HepG2 (cell line): Measurements from ENCODE around the gene RORC. TPM values are rescaled to one million over a fixed set of nuclear protein-coding genes. Genes with fewer than 3 reads are reported as not detected.

Experiments
- ATAC-seq: fragments of 200-7000 bp; cut with Tn5 transposase; 3 replicates; pipeline ENCODE4 v1.9.1; 2020; ENCODE audit warnings: mild to moderate bottlenecking, moderate library complexity
- BruUV-seq: library from RNA; stranded (reverse); fragments of 400-500 nt; replicated peaks from 2 replicates; lab custom pipeline; 2021; lab: Mats Ljungman, UMichigan
- CTCF ChIA-PET: fragments of 300-600 bp; formaldehyde crosslinking; extraction: SDS; loops from one replicate; lab custom pipeline; 2021; ENCODE audit warnings: low total read pairs, inconsistent platforms, low intra/inter-chr PET ratio; lab: Yijun Ruan, JAX
- POLR2A ChIA-PET: fragments of 350-600 bp; sonication (Branson Sonifier 250); formaldehyde crosslinking; loops from one replicate; lab custom pipeline; 2020; ENCODE audit warnings: antibody characterized with exemption, inconsistent platforms; lab: Yijun Ruan, JAX
- DNase-seq: peaks from one replicate; pipeline ENCODE4 v3.0.0-alpha.2; 2015; ENCODE audit warnings: low spot score
- FAIRE-seq: peaks from 3 replicates; lab custom pipeline; 2011; peaks lifted over from hg19 to GRCh38; lab: Jason Lieb, UNC
- H2AFZ ChIP-seq: one replicate; pipeline ENCODE4 v1.6.1; 2011; ENCODE audit warnings: low read length, inconsistent platforms
- H3K27ac ChIP-seq: fragments of 300-600 bp; 3 replicates; pipeline ENCODE4 v1.8.0; 2011; ENCODE audit warnings: mixed run types, mild to moderate bottlenecking, mixed read lengths, low read length, inconsistent platforms; ENCODE audit not compliant: insufficient read depth; ENCODE audit errors: extremely low read length
- H3K27me3 ChIP-seq, 2 experiments: fragments of 200-600 bp in 1 of 2; 2 replicates in 1 of 2; 3 replicates in 1 of 2; pipeline versions ENCODE4 v1.6.0 to v1.8.0; 2011; ENCODE audit warnings: low read length in 2 of 2, mild to moderate bottlenecking in 2 of 2, moderate library complexity in 2 of 2, inconsistent platforms in 1 of 2; ENCODE audit not compliant: insufficient read depth in 2 of 2, control insufficient read depth in 1 of 2
- H3K36me3 ChIP-seq, 2 experiments: fragments of 200-600 bp in 1 of 2; replicated peaks in 1 of 2; 2 replicates in 1 of 2; 3 replicates in 1 of 2; pipeline versions ENCODE4 v1.5.1 to v1.8.0; 2011; ENCODE audit warnings: low read length in 2 of 2, inconsistent platforms in 1 of 2; ENCODE audit not compliant: insufficient read depth in 2 of 2, control insufficient read depth in 1 of 2
- H3K4me1 ChIP-seq: 2 replicates; pipeline ENCODE4 v1.5.1; 2012; ENCODE audit warnings: low read length, inconsistent platforms; ENCODE audit not compliant: insufficient read depth
- H3K4me2 ChIP-seq: 2 replicates; pipeline ENCODE4 v1.6.0; 2011; ENCODE audit warnings: low read depth, low read length, inconsistent platforms
- H3K4me3 ChIP-seq, 3 experiments: fragments of 200-600 bp in 1 of 3; sonication (generic), shearing (Covaris generic) in 1 of 3; replicated peaks in 1 of 3; 2 replicates each; pipeline ENCODE4 v1.5.1; 2011 to 2016; ENCODE audit warnings: low read length in 3 of 3, inconsistent platforms in 2 of 3, low read depth in 2 of 3, mild to moderate bottlenecking in 2 of 3, control low read depth in 1 of 3, mixed read lengths in 1 of 3; ENCODE audit not compliant: insufficient read depth in 1 of 3
- H3K79me2 ChIP-seq: one replicate; pipeline ENCODE4 v1.6.1; 2011; ENCODE audit warnings: low read length, inconsistent platforms; ENCODE audit not compliant: insufficient read depth
- H3K9ac ChIP-seq: 2 replicates; pipeline ENCODE4 v1.6.0; 2011; ENCODE audit warnings: mild to moderate bottlenecking, low read depth, low read length, inconsistent platforms; ENCODE audit not compliant: insufficient read depth
- H3K9me3 ChIP-seq: 2 replicates; pipeline ENCODE4 v1.5.1; 2012; ENCODE audit warnings: mild to moderate bottlenecking, low read length
- H4K20me1 ChIP-seq: 2 replicates; pipeline ENCODE4 v1.6.0; 2011; ENCODE audit warnings: inconsistent platforms, mild to moderate bottlenecking, low read length, moderate library complexity; ENCODE audit not compliant: insufficient read depth
- AGO1 ChIP-seq: fragments of 200-400 bp; formaldehyde crosslinking; IDR thresholded peaks from 2 replicates; pipeline ENCODE4 v1.6.1; 2017; ENCODE audit warnings: mild to moderate bottlenecking, low read depth, low read length, moderate library complexity; ENCODE audit not compliant: poor library complexity, severe bottlenecking
- IKZF5 ChIP-seq: IDR thresholded peaks from 2 replicates; pipeline ENCODE4 v1.6.1; 2018; ENCODE audit warnings: missing genetic modification reagents, mild to moderate bottlenecking, missing compliant biosample characterization
- NFIC ChIP-seq: IDR thresholded peaks from 2 replicates; pipeline ENCODE4 v1.6.1; 2012; ENCODE audit warnings: mild to moderate bottlenecking, low read length, inconsistent platforms
- RNF219 ChIP-seq: sonication (generic); formaldehyde crosslinking; IDR thresholded peaks from 2 replicates; pipeline ENCODE4 v1.5.0; 2020; ENCODE audit warnings: mild to moderate bottlenecking, missing genetic modification reagents
- SAFB2 ChIP-seq: sonication (generic); formaldehyde crosslinking; IDR thresholded peaks from 2 replicates; pipeline ENCODE4 v1.5.1; 2020; ENCODE audit warnings: missing genetic modification reagents, low read depth, mild to moderate bottlenecking, borderline replicate concordance
- SIN3A ChIP-seq: IDR thresholded peaks from 2 replicates; pipeline ENCODE4 v1.6.1; 2011; ENCODE audit warnings: low read depth, mild to moderate bottlenecking, control low read depth, low read length, borderline replicate concordance
- SNAI1 ChIP-seq: sonication (generic); formaldehyde crosslinking; IDR thresholded peaks from 2 replicates; pipeline ENCODE4 v1.5.0; 2020; ENCODE audit warnings: mild to moderate bottlenecking, missing genetic modification reagents, borderline replicate concordance
- ZNF441 ChIP-seq: sonication (generic); formaldehyde crosslinking; IDR thresholded peaks from 2 replicates; pipeline ENCODE4 v1.7.0; 2021; ENCODE audit warnings: missing genetic modification reagents, borderline replicate concordance
- ZNF737 ChIP-seq: sonication (generic); formaldehyde crosslinking; IDR thresholded peaks from 2 replicates; pipeline ENCODE4 v1.5.0; 2020; ENCODE audit warnings: missing genetic modification reagents, mild to moderate bottlenecking, borderline replicate concordance
- ZNF749 ChIP-seq: sonication (generic); formaldehyde crosslinking; IDR thresholded peaks from 2 replicates; pipeline ENCODE4 v1.8.0; 2022; ENCODE audit warnings: mild to moderate bottlenecking, missing genetic modification reagents, moderate library complexity, borderline replicate concordance
- WGBS: methylation state at CpG from one replicate; pipeline ENCODE4 v1.1.6; 2017; ENCODE audit warnings: low lambda C conversion rate; 5-methylcytosine and 5-hydroxymethylcytosine counted together
- in situ Hi-C: cut with HindIII; loops from 2 replicates; pipeline ENCODE4 v1.10.0; 2017; ENCODE audit warnings: low pct_unique_long_range_greater_than_20kb; ENCODE audit not compliant: extremely low pct_ligation_motif_present
- intact Hi-C: fragments of 100-400 bp; cut with micrococcal nuclease; formaldehyde crosslinking; loops from one replicate; pipeline ENCODE4 v1.10.0; 2022; ENCODE audit not compliant: unreplicated experiment
- polyA plus RNA-seq, 8 experiments: library from polyadenylated mRNA; depleted of rRNA in 3 of 8; stranded (reverse) in 7 of 8; unstranded in 1 of 8; fragments of >200 nt; fragmentation: Illumina TruSeq in 4 of 8; extraction: Trizol in 4 of 8; gene quantifications; 2 replicates each; pipeline versions ENCODE4 v1.2.1 to v1.2.3, GENCODE V29; 2011 to 2016; ENCODE audit warnings: low read depth in 4 of 8, missing spikeins in 1 of 8, mixed read lengths in 1 of 8; ENCODE audit not compliant: insufficient read depth in 1 of 8
- total RNA-seq, 5 experiments: library from RNA; depleted of rRNA; stranded (reverse); fragments of >200 nt; fragmentation: Illumina TruSeq; extraction: Trizol; gene quantifications; 2 replicates each; pipeline ENCODE4 v1.2.3, GENCODE V29; 2016; ENCODE audit warnings: low read depth in 1 of 5

The RORC gene
- total and polyA plus RNA-seq, 2 of the 13 experiments (the other 11 are each of a cell fraction or from before 2014, with no cell fraction given), result 2.5 to 6.5 TPM

- ATAC-seq (no peak), FAIRE-seq (no peak), DNase-seq (no peak)
- BruUV-seq, result no TSS peak
- H3K27me3 ChIP-seq, result no peaks in the 10 kb centered on the region
- H3K9ac ChIP-seq, result no peak overlapping the region
- WGBS, result 100% methylated on average over 1 of the region's 1 CpG
- H3K36me3 ChIP-seq, result no peaks in the 10 kb centered on the region
- H3K4me1 ChIP-seq, result peaks cover 11% of the 10 kb centered on the region; the same call in 1 of the 2 replicates
- in situ Hi-C loops (no loop called here), intact Hi-C loops (no loop called here)
- TF ChIP-seq SNAI1 (CRISPR knock-in tag) (no peak), IKZF5 (CRISPR knock-in tag) (no peak), RNF219 (CRISPR knock-in tag) (no peak), SIN3A (no peak), AGO1 (no peak), NFIC (no peak), SAFB2 (CRISPR knock-in tag) (no peak), ZNF441 (CRISPR knock-in tag) (no peak), ZNF749 (CRISPR knock-in tag) (no peak), ZNF737 (CRISPR knock-in tag) (no peak)
- CTCF ChIA-PET, result no interaction called here
- POLR2A ChIA-PET, result no interaction called here
- H3K79me2 ChIP-seq, result no peaks in the 10 kb centered on the region
- H3K9me3 ChIP-seq, result no peaks in the 10 kb centered on the region
- H4K20me1 ChIP-seq, result no peaks in the 10 kb centered on the region
- H3K27ac ChIP-seq, result no peak overlapping the region
- no peak overlapping the region for H3K4me2 ChIP-seq
- no peak overlapping the region for H2AFZ ChIP-seq
- H3K4me3 ChIP-seq, result no peak overlapping the region
Measured at GRCh38 chr1:151809985-151810556, 21.5 kb downstream of the RORC start.
